Activated CD4-positive, alpha-beta T cell treated with anti-CD3 and anti-CD28 coated beads, Interleukin-10, Interleukin-2, amounts not matched to agents 100 ng/mL and 50 ng/mL, durations not matched to agents 16 hours and 8 hours (primary cell): ENCODE results near the gene PRDX3.

Source experiments
- DNase-seq: peaks from one replicate; pipeline ENCODE4 v3.0.0-alpha.2; 2020

Gene PRDX3

DNA sequence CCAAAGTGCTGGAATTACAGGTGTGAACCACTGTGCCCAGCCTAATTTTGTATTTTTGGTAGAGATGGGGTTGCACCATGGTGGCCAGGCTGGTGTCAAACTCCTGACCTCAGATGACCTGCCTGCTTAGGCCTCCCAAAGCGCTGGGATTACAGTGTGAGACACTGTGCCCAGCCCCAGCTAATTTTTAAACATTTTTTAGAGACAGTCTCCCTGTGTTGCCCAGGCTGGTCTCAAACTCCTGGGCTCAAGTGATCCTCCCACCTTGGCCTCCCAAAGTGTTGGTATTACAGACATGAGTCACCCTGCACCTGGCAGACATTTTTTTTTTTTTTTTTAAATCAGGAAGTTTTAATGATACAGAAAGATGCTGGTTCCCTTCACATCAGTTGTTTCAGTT is 59.2 kb downstream of the PRDX3 start:
- DNase-seq = no peak

DNA sequence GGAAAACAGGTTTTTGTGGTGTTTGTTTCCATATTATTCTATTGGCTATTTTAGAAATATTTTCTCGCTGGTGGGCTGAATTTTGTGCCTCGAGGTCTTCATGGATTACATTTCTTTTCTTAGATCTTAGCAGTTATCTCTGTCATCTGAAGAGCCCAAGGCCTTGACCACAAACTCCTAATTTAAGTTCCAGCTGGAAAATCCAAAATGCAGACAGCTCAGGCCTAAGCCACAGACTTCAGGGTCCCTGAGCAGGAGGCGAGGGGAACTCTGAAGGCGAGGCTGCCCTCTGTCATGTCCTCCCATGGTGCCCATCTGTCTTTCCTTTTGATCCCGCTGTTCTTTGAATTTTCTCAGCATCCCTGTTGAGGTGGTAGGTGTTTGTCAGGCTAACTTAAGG is 60.4 kb downstream of the PRDX3 start:
- DNase-seq = no peak
